ENCODE results near the gene GTF3C1. TPM values are rescaled to one million over a fixed set of nuclear protein-coding genes. Genes with fewer than 3 reads are reported as not detected.

The GTF3C1 gene
- total and polyA plus RNA-seq, 2 of the 8 experiments (the other 6 are each of a cell fraction or from before 2014, with no cell fraction given) = 89.3 to 126 TPM

DNA sequence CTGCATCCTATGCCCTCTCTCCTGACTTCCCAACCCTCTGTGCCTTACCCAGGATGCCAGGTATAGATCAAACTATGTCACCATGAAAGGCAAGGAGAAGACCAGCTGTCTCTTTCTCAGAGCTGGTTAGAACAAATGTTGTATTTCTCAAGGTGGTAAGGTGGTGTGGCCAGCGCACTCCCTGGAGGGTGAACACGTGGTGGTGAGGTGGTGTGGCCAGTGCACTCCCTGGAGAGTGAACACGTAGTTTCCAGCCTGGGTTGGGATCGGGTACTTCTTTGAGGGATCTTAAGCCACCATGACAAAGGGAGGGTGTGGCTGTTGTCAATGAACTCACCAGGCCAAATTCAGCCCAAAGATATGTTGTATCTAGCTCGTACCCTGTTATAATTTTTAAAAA, 27.0 kb upstream of the GTF3C1 start (continued):
- TF ChIP-seq, protein P1, sequence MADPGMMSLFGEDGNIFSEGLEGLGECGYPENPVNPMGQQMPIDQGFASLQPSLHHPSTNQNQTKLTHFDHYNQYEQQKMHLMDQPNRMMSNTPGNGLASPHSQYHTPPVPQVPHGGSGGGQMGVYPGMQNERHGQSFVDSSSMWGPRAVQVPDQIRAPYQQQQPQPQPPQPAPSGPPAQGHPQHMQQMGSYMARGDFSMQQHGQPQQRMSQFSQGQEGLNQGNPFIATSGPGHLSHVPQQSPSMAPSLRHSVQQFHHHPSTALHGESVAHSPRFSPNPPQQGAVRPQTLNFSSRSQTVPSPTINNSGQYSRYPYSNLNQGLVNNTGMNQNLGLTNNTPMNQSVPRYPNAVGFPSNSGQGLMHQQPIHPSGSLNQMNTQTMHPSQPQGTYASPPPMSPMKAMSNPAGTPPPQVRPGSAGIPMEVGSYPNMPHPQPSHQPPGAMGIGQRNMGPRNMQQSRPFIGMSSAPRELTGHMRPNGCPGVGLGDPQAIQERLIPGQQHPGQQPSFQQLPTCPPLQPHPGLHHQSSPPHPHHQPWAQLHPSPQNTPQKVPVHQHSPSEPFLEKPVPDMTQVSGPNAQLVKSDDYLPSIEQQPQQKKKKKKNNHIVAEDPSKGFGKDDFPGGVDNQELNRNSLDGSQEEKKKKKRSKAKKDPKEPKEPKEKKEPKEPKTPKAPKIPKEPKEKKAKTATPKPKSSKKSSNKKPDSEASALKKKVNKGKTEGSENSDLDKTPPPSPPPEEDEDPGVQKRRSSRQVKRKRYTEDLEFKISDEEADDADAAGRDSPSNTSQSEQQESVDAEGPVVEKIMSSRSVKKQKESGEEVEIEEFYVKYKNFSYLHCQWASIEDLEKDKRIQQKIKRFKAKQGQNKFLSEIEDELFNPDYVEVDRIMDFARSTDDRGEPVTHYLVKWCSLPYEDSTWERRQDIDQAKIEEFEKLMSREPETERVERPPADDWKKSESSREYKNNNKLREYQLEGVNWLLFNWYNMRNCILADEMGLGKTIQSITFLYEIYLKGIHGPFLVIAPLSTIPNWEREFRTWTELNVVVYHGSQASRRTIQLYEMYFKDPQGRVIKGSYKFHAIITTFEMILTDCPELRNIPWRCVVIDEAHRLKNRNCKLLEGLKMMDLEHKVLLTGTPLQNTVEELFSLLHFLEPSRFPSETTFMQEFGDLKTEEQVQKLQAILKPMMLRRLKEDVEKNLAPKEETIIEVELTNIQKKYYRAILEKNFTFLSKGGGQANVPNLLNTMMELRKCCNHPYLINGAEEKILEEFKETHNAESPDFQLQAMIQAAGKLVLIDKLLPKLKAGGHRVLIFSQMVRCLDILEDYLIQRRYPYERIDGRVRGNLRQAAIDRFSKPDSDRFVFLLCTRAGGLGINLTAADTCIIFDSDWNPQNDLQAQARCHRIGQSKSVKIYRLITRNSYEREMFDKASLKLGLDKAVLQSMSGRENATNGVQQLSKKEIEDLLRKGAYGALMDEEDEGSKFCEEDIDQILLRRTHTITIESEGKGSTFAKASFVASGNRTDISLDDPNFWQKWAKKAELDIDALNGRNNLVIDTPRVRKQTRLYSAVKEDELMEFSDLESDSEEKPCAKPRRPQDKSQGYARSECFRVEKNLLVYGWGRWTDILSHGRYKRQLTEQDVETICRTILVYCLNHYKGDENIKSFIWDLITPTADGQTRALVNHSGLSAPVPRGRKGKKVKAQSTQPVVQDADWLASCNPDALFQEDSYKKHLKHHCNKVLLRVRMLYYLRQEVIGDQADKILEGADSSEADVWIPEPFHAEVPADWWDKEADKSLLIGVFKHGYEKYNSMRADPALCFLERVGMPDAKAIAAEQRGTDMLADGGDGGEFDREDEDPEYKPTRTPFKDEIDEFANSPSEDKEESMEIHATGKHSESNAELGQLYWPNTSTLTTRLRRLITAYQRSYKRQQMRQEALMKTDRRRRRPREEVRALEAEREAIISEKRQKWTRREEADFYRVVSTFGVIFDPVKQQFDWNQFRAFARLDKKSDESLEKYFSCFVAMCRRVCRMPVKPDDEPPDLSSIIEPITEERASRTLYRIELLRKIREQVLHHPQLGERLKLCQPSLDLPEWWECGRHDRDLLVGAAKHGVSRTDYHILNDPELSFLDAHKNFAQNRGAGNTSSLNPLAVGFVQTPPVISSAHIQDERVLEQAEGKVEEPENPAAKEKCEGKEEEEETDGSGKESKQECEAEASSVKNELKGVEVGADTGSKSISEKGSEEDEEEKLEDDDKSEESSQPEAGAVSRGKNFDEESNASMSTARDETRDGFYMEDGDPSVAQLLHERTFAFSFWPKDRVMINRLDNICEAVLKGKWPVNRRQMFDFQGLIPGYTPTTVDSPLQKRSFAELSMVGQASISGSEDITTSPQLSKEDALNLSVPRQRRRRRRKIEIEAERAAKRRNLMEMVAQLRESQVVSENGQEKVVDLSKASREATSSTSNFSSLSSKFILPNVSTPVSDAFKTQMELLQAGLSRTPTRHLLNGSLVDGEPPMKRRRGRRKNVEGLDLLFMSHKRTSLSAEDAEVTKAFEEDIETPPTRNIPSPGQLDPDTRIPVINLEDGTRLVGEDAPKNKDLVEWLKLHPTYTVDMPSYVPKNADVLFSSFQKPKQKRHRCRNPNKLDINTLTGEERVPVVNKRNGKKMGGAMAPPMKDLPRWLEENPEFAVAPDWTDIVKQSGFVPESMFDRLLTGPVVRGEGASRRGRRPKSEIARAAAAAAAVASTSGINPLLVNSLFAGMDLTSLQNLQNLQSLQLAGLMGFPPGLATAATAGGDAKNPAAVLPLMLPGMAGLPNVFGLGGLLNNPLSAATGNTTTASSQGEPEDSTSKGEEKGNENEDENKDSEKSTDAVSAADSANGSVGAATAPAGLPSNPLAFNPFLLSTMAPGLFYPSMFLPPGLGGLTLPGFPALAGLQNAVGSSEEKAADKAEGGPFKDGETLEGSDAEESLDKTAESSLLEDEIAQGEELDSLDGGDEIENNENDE (IDR thresholded peaks at IDR 0.05; ENCODE audit: insufficient replicate concordance, low read length) = no peak
